GM06990 (cell line): ENCODE measurements around the gene ZNF516.

Experiments
- DNase-seq: peaks from one replicate; pipeline ENCODE4 v3.0.0-alpha.2; 2011; ENCODE audit not compliant: insufficient read length; ENCODE audit errors: extremely low read depth
- H3K27me3 ChIP-seq: replicated peaks from 2 replicates; pipeline ENCODE4 v1.6.0; 2011; ENCODE audit warnings: low read length; ENCODE audit not compliant: control insufficient read depth, insufficient read depth
- H3K36me3 ChIP-seq: 2 replicates; pipeline ENCODE4 v1.5.1; 2011; ENCODE audit warnings: low read length; ENCODE audit not compliant: control insufficient read depth, insufficient read depth
- H3K4me3 ChIP-seq: replicated peaks from 2 replicates; pipeline ENCODE4 v1.5.1; 2011; ENCODE audit warnings: low read depth, mild to moderate bottlenecking, control low read depth, low read length
- TF ChIP-seq, protein P1 (sequence below): IDR thresholded peaks from 2 replicates; pipeline ENCODE4 v1.5.1; 2011; ENCODE audit warnings: low read length, control low read depth, mild to moderate bottlenecking, inconsistent platforms; ENCODE audit not compliant: insufficient read depth, poor library complexity, severe bottlenecking

Gene ZNF516

GRCh38 chr18:76410660-76411417 is 84.2 kb downstream of the ZNF516 start:
- no peaks in the 10 kb centered on the region for H3K27me3 ChIP-seq
- H3K36me3 ChIP-seq = no peaks in the 10 kb centered on the region; the same call in none of the 2 replicates
- TF ChIP-seq, protein P1, sequence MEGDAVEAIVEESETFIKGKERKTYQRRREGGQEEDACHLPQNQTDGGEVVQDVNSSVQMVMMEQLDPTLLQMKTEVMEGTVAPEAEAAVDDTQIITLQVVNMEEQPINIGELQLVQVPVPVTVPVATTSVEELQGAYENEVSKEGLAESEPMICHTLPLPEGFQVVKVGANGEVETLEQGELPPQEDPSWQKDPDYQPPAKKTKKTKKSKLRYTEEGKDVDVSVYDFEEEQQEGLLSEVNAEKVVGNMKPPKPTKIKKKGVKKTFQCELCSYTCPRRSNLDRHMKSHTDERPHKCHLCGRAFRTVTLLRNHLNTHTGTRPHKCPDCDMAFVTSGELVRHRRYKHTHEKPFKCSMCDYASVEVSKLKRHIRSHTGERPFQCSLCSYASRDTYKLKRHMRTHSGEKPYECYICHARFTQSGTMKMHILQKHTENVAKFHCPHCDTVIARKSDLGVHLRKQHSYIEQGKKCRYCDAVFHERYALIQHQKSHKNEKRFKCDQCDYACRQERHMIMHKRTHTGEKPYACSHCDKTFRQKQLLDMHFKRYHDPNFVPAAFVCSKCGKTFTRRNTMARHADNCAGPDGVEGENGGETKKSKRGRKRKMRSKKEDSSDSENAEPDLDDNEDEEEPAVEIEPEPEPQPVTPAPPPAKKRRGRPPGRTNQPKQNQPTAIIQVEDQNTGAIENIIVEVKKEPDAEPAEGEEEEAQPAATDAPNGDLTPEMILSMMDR = no peak
- DNase-seq = no peak
- peak overlapping the region; percentile 10; the same call in 1 of the 2 replicates for H3K4me3 ChIP-seq

- no peak overlapping the region for H3K4me3 ChIP-seq
- no peaks in the 10 kb centered on the region; the same call in none of the 2 replicates for H3K36me3 ChIP-seq
- DNase-seq = no peak
- H3K27me3 ChIP-seq = no peaks in the 10 kb centered on the region
- TF ChIP-seq, protein P1 = no peak
Measured at GRCh38 chr18:76410033-76410432, 85.0 kb downstream of the ZNF516 start.

GRCh38 chr18:76408480-76409067 is 86.5 kb downstream of the ZNF516 start:
- Histone ChIP-seq H3K36me3 (no peaks in the 10 kb centered on the region; the same call in none of the 2 replicates), H3K27me3 (no peaks in the 10 kb centered on the region), H3K4me3 (no peak overlapping the region)
- no peak for DNase-seq
- TF ChIP-seq, protein P1 = no peak

DNA sequence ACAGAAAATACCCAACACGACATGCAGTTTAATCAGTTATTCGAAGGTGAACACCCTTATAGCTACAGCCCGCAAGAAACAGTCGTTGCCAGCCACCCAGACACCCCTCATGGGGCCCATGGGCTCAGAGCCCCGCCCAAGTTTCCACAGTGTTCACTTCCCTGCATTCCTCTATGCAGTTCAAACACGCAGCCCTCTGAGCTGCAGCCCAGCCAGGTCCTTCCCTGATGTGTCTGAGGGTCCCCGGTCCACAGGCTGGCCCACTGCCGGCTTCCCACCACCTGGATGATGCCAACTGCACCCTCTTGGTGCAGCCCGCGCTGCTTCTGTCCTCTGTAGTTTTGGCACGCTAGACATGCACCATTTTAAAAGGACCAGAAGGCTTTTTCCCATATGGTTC is 87.4 kb downstream of the ZNF516 start:
- no peaks in the 10 kb centered on the region; the same call in none of the 2 replicates for H3K36me3 ChIP-seq
- no peaks in the 10 kb centered on the region for H3K27me3 ChIP-seq
- no peak overlapping the region for H3K4me3 ChIP-seq
- DNase-seq = no peak
- TF ChIP-seq, protein P1 = no peak

DNA sequence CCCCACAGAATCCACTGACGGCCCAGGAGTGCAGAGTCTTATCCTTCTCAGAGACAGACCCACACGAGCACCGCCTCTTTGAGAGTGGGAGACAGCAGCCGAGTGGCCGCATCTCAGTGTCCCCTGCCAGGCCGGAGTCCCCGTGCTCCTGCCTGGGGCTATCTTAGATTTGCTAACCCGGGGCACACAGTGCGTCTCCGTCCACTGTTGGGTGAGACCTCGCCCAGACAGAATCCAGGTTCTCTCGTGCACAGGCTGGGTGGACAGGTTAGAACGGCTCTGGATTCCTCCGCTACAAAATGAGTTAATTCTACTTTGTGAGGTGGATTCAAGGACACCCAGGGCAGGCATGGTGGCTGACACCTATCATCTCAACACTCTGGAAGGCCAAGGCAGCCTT is 88.3 kb downstream of the ZNF516 start:
- TF ChIP-seq, protein P1 = no peak
- H3K27me3 ChIP-seq = no peaks in the 10 kb centered on the region
- H3K36me3 ChIP-seq = peaks cover 3% of the 10 kb centered on the region
- DNase-seq = no peak
- no peak overlapping the region for H3K4me3 ChIP-seq
